ENCODE measurements around the gene HK1. TPM values are rescaled to one million over a fixed set of nuclear protein-coding genes. Genes with fewer than 3 reads are reported as not detected.
"Not testable (repeated sequence)": the region's sequence is repeated elsewhere in the genome, so short reads cannot be mapped to it uniquely, and the experiment has no call there.

HK1 gene
- total RNA-seq, 6 experiments from 2014 or later: 149 to 158 (median 155) TPM

GRCh38 chr10:69307434-69307833, 29.1 kb downstream of the HK1 start:
- Mint-ChIP-seq H3K4me1 (ENCODE audit: low read depth) (peaks cover 14% of the 10 kb centered on the region), H3K36me3 (ENCODE audit: low read depth) (no peaks in the 10 kb centered on the region), H3K27ac (no peak overlapping the region), H3K27me3 (ENCODE audit: insufficient read depth) (peaks cover 11% of the 10 kb centered on the region), H3K4me3 (no peak overlapping the region), H3K9me3 (0 out of 2 replicates have a peak, but pooled peaks cover 3% of the 10 kb centered on the region)
- DNase-seq: no peak
- TF ChIP-seq, protein P1, sequence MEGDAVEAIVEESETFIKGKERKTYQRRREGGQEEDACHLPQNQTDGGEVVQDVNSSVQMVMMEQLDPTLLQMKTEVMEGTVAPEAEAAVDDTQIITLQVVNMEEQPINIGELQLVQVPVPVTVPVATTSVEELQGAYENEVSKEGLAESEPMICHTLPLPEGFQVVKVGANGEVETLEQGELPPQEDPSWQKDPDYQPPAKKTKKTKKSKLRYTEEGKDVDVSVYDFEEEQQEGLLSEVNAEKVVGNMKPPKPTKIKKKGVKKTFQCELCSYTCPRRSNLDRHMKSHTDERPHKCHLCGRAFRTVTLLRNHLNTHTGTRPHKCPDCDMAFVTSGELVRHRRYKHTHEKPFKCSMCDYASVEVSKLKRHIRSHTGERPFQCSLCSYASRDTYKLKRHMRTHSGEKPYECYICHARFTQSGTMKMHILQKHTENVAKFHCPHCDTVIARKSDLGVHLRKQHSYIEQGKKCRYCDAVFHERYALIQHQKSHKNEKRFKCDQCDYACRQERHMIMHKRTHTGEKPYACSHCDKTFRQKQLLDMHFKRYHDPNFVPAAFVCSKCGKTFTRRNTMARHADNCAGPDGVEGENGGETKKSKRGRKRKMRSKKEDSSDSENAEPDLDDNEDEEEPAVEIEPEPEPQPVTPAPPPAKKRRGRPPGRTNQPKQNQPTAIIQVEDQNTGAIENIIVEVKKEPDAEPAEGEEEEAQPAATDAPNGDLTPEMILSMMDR (IDR thresholded peaks at IDR 0.05): no peak

DNA sequence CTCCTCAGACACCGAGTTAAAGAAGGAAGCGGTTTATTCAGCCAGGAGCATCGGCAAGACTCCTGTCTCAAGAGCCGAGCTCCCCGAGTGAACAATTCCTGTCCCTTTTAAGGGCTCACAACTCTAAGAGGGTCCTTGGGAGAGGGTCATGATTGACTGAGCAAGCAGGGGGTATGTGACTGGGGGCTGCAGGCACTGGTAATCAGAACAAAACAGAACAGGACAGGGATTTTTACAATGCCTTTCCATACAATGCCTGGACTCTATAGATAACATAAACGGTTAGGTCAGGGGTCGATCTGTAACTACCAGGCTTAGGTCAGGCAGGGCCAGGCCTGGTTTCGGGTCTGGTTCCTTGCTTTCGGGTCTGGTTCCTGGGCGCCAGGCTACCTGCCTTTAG, 30.0 kb downstream of the HK1 start:
- not testable (repeated sequence) for H3K4me3 Mint-ChIP-seq; H3K4me1 Mint-ChIP-seq (ENCODE audit: low read depth); H3K36me3 Mint-ChIP-seq (ENCODE audit: low read depth); H3K27ac Mint-ChIP-seq; DNase-seq; H3K9me3 Mint-ChIP-seq
- H3K27me3 Mint-ChIP-seq (ENCODE audit: insufficient read depth): peaks cover 11% of the 10 kb centered on the region

- H3K36me3 Mint-ChIP-seq (ENCODE audit: low read depth): no peaks in the 10 kb centered on the region
- H3K27me3 Mint-ChIP-seq (ENCODE audit: insufficient read depth): peaks cover 8% of the 10 kb centered on the region
- H3K4me1 Mint-ChIP-seq (ENCODE audit: low read depth): peaks cover 14% of the 10 kb centered on the region
- H3K9me3 Mint-ChIP-seq: no peaks in the 10 kb centered on the region
- H3K27ac Mint-ChIP-seq: no peak overlapping the region
- TF ChIP-seq, protein P1 (IDR thresholded peaks at IDR 0.05): no peak
- H3K4me3 Mint-ChIP-seq: no peak overlapping the region
- DNase-seq: no peak
Measured at GRCh38 chr10:69311309-69311708, 33.0 kb downstream of the HK1 start.

- TF ChIP-seq, protein P1 (IDR thresholded peaks at IDR 0.05): no peak
- H3K4me1 Mint-ChIP-seq (ENCODE audit: low read depth): peaks cover 25% of the 10 kb centered on the region
- no peak overlapping the region for H3K27ac Mint-ChIP-seq
- no peaks in the 10 kb centered on the region for H3K9me3 Mint-ChIP-seq
- peaks cover 8% of the 10 kb centered on the region for H3K27me3 Mint-ChIP-seq (ENCODE audit: insufficient read depth)
- no peaks in the 10 kb centered on the region for H3K36me3 Mint-ChIP-seq (ENCODE audit: low read depth)
- no peak for DNase-seq
- no peak overlapping the region for H3K4me3 Mint-ChIP-seq
Measured at GRCh38 chr10:69312528-69312927, 34.2 kb downstream of the HK1 start.

DNA sequence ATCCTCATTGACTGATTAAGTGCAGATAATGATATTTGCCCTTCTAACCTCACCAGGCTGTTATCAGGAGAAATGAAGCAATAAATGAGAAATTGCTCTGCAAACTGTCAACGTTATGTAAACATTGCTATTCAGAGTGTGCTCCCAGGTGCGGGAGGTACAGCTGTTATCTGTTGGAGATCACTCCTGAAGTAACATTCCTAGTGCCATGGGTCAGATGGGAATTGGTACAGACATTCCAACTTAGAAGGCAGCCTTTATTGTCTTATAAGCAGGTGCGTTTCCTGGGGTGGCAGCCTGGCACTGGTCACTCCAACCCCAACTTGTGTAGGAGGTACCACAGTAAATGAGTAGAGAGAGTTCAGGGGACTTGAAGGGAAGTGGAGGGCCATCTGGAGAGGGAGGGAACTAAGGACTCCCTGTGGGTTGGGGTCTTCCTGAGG, 36.8 kb downstream of the HK1 start:
- Mint-ChIP-seq H3K4me1 (ENCODE audit: low read depth) (peaks cover 33% of the 10 kb centered on the region), H3K27me3 (ENCODE audit: insufficient read depth) (peaks cover 2% of the 10 kb centered on the region), H3K4me3 (no peak overlapping the region), H3K9me3 (no peaks in the 10 kb centered on the region), H3K36me3 (ENCODE audit: low read depth) (no peaks in the 10 kb centered on the region), H3K27ac (no peak overlapping the region; the same call in 1 of the 2 replicates)
- TF ChIP-seq, protein P1 (IDR thresholded peaks at IDR 0.05): no peak
- no peak for DNase-seq

- Mint-ChIP-seq H3K4me3 (no peak overlapping the region), H3K4me1 (ENCODE audit: low read depth) (peaks cover 39% of the 10 kb centered on the region), H3K36me3 (ENCODE audit: low read depth) (peaks cover 1% of the 10 kb centered on the region; the same call in 1 of the 2 replicates), H3K27ac (peak overlapping the region; percentile 63), H3K9me3 (no peaks in the 10 kb centered on the region), H3K27me3 (ENCODE audit: insufficient read depth) (peaks cover 2% of the 10 kb centered on the region; the same call in 1 of the 2 replicates)
- DNase-seq: no peak
- TF ChIP-seq, protein P1 (IDR thresholded peaks at IDR 0.05): no peak
Measured at GRCh38 chr10:69315610-69316312, 37.5 kb downstream of the HK1 start.

All from HFFc6 (cell line).